Measurements from ENCODE around the gene DCXR.

The DCXR gene

GRCh38 chr17:82006468-82007227, 30.8 kb downstream of the DCXR start:
- no peak for ATAC-seq (ENCODE audit: insufficient read depth, low read depth)
- no peaks in the 10 kb centered on the region for H3K9me3 ChIP-seq (ENCODE audit: insufficient read depth, low read length, severe bottlenecking)
- TF ChIP-seq, protein P1, sequence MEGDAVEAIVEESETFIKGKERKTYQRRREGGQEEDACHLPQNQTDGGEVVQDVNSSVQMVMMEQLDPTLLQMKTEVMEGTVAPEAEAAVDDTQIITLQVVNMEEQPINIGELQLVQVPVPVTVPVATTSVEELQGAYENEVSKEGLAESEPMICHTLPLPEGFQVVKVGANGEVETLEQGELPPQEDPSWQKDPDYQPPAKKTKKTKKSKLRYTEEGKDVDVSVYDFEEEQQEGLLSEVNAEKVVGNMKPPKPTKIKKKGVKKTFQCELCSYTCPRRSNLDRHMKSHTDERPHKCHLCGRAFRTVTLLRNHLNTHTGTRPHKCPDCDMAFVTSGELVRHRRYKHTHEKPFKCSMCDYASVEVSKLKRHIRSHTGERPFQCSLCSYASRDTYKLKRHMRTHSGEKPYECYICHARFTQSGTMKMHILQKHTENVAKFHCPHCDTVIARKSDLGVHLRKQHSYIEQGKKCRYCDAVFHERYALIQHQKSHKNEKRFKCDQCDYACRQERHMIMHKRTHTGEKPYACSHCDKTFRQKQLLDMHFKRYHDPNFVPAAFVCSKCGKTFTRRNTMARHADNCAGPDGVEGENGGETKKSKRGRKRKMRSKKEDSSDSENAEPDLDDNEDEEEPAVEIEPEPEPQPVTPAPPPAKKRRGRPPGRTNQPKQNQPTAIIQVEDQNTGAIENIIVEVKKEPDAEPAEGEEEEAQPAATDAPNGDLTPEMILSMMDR (IDR thresholded peaks at IDR 0.05; ENCODE audit: borderline replicate concordance, extremely low read depth, low read length, poor library complexity, severe bottlenecking): no peak
- no peak for TF ChIP-seq EZH2 (IDR thresholded peaks at IDR 0.05; ENCODE audit: borderline replicate concordance, low read depth, low read length, severe bottlenecking)
- H3K27me3 ChIP-seq (ENCODE audit: insufficient read depth, low read length, poor library complexity): no peaks in the 10 kb centered on the region
- H4K20me1 ChIP-seq (ENCODE audit: insufficient read depth, low read length): 0 out of 2 replicates have a peak, but pooled peaks cover 4% of the 10 kb centered on the region
- no peak overlapping the region for H3K4me2 ChIP-seq (ENCODE audit: insufficient read depth, low read length)
- DNase-seq: no peak
- H3K27ac ChIP-seq (ENCODE audit: low read length): no peak overlapping the region
- no peaks in the 10 kb centered on the region for H3K79me2 ChIP-seq (ENCODE audit: insufficient read depth, low read length)
- no peak overlapping the region for H2AFZ ChIP-seq (ENCODE audit: low read depth, low read length)
- H3K4me1 ChIP-seq (ENCODE audit: insufficient read depth, low read length): no peaks in the 10 kb centered on the region
- H3K9ac ChIP-seq (ENCODE audit: low read depth, low read length): no peak overlapping the region
- H3K36me3 ChIP-seq (ENCODE audit: insufficient read depth, low read length): no peaks in the 10 kb centered on the region
- H3K4me3 ChIP-seq (ENCODE audit: low read depth in 1 of 2, low read length in 2 of 2): no peak overlapping the region

DNA sequence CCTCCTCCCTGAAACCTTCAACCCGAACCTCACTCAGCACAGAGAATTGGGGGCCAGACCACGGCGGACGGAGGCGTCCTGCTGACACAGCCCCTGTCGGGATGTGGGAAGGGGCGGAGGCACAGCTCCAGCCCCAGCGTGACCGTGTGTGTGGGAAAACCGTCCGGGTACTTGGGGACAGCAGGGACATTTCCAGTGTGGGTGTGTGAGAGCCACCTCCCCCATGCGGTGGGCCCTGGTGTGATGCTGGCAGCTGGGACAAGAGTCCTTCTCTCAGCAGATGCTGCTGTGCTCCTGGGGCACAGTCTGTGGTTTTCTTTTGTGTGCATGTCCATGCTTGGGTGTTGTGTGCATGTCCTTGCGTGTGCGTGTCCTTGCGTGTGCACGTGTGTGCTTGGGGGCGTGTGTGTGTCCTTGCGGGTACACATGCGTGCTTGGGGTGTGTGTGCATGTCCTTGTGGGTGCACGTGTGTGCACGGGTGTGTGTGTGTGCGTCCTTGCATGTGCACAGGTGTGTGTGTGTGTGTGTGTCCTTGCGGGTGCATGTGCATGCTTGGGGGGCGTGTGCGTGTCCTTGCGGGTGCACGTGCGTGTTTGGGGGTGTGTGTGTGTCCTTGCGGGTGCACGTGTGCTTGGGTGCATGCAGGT, 31.7 kb downstream of the DCXR start:
- Histone ChIP-seq H3K4me1 (ENCODE audit: insufficient read depth, low read length) (no peaks in the 10 kb centered on the region), H3K4me2 (ENCODE audit: insufficient read depth, low read length) (no peak overlapping the region), H3K27me3 (ENCODE audit: insufficient read depth, low read length, poor library complexity) (no peaks in the 10 kb centered on the region), H3K79me2 (ENCODE audit: insufficient read depth, low read length) (no peaks in the 10 kb centered on the region), H3K9ac (ENCODE audit: low read depth, low read length) (no peak overlapping the region), H4K20me1 (ENCODE audit: insufficient read depth, low read length) (peaks cover 9% of the 10 kb centered on the region; the same call in 1 of the 2 replicates), H3K36me3 (ENCODE audit: insufficient read depth, low read length) (no peaks in the 10 kb centered on the region), H3K9me3 (ENCODE audit: insufficient read depth, low read length, severe bottlenecking) (no peaks in the 10 kb centered on the region), H3K4me3 (ENCODE audit: low read depth in 1 of 2, low read length in 2 of 2) (no peak overlapping the region), H3K27ac (ENCODE audit: low read length) (no peak overlapping the region), H2AFZ (ENCODE audit: low read depth, low read length) (no peak overlapping the region)
- ATAC-seq (ENCODE audit: insufficient read depth, low read depth) (no peak; the same call in 2 of the 3 replicates), DNase-seq (no peak)
- TF ChIP-seq, protein P1 (IDR thresholded peaks at IDR 0.05; ENCODE audit: borderline replicate concordance, extremely low read depth, low read length, poor library complexity, severe bottlenecking): no peak
- TF ChIP-seq EZH2 (IDR thresholded peaks at IDR 0.05; ENCODE audit: borderline replicate concordance, low read depth, low read length, severe bottlenecking): no peak

- H3K27me3 ChIP-seq (ENCODE audit: insufficient read depth, low read length, poor library complexity): no peaks in the 10 kb centered on the region
- H2AFZ ChIP-seq (ENCODE audit: low read depth, low read length): no peak overlapping the region
- H3K36me3 ChIP-seq (ENCODE audit: insufficient read depth, low read length): no peaks in the 10 kb centered on the region
- no peaks in the 10 kb centered on the region for H3K79me2 ChIP-seq (ENCODE audit: insufficient read depth, low read length)
- DNase-seq (no peak), ATAC-seq (ENCODE audit: insufficient read depth, low read depth) (no peak)
- no peaks in the 10 kb centered on the region for H3K4me1 ChIP-seq (ENCODE audit: insufficient read depth, low read length)
- H3K4me3 ChIP-seq (ENCODE audit: low read depth in 1 of 2, low read length in 2 of 2): no peak overlapping the region
- peaks cover 9% of the 10 kb centered on the region; the same call in 1 of the 2 replicates for H4K20me1 ChIP-seq (ENCODE audit: insufficient read depth, low read length)
- H3K9me3 ChIP-seq (ENCODE audit: insufficient read depth, low read length, severe bottlenecking): no peaks in the 10 kb centered on the region
- no peak overlapping the region for H3K4me2 ChIP-seq (ENCODE audit: insufficient read depth, low read length)
- no peak overlapping the region for H3K9ac ChIP-seq (ENCODE audit: low read depth, low read length)
- TF ChIP-seq EZH2 (IDR thresholded peaks at IDR 0.05; ENCODE audit: borderline replicate concordance, low read depth, low read length, severe bottlenecking): no peak
- TF ChIP-seq, protein P1 (IDR thresholded peaks at IDR 0.05; ENCODE audit: borderline replicate concordance, extremely low read depth, low read length, poor library complexity, severe bottlenecking): no peak
- H3K27ac ChIP-seq (ENCODE audit: low read length): no peak overlapping the region
These were observed 32.7 kb downstream of the DCXR start for GRCh38 chr17:82004517-82005455.
